Common myeloid progenitor, CD34-positive (primary cell): Measurements from ENCODE around the gene HMGCS2.

Source experiments
- CTCF ChIA-PET: fragments of 350-600 bp; sonication (Branson Sonifier 250); formaldehyde crosslinking; loops from one replicate; lab custom pipeline; 2021; ENCODE audit warnings: antibody characterized with exemption; lab: Charles Lee
- POLR2A ChIA-PET: fragments of 350-600 bp; sonication (Branson Sonifier 250); formaldehyde crosslinking; loops from one replicate; lab custom pipeline; 2021; ENCODE audit warnings: antibody characterized with exemption; lab: Charles Lee
- DNase-seq, 3 donors: peaks; one replicate each; pipeline versions ENCODE4 v3.0.0 to v3.0.0-alpha.2; 2013
- H3K27ac ChIP-seq, 2 experiments: 1 replicate in 1 of 2; 2 replicates in 1 of 2; pipeline ENCODE4 v1.7.0; 2013; ENCODE audit warnings: inconsistent platforms in 2 of 2, low read length in 2 of 2, mild to moderate bottlenecking in 2 of 2, low read depth in 1 of 2, moderate library complexity in 1 of 2; ENCODE audit not compliant: severe bottlenecking in 2 of 2, insufficient read depth in 1 of 2, poor library complexity in 1 of 2
- H3K27me3 ChIP-seq, 5 experiments: replicated peaks in 2 of 5; 1 replicate in 3 of 5; 2 replicates in 2 of 5; pipeline versions ENCODE4 v1.6.1 to v1.7.0; 2013; ENCODE audit warnings: low read length in 4 of 5, mild to moderate bottlenecking in 2 of 5, moderate library complexity in 2 of 5, inconsistent platforms in 1 of 5; ENCODE audit not compliant: insufficient read depth in 5 of 5, control insufficient read depth in 4 of 5
- H3K36me3 ChIP-seq, 4 experiments: 1 replicate in 2 of 4; 2 replicates in 2 of 4; pipeline versions ENCODE4 v1.6.1 to v1.7.0; 2013; ENCODE audit warnings: low read length in 3 of 4, control low read depth in 1 of 4, mild to moderate bottlenecking in 1 of 4; ENCODE audit not compliant: control insufficient read depth in 4 of 4, insufficient read depth in 4 of 4
- H3K4me1 ChIP-seq, 4 experiments: 1 replicate in 3 of 4; 2 replicates in 1 of 4; pipeline versions ENCODE4 v1.6.1 to v1.7.1; 2013; ENCODE audit warnings: low read length in 3 of 4, mild to moderate bottlenecking in 3 of 4, control low read depth in 1 of 4, inconsistent platforms in 1 of 4, moderate library complexity in 1 of 4; ENCODE audit not compliant: control insufficient read depth in 4 of 4, insufficient read depth in 4 of 4; ENCODE audit errors: control extremely low read depth in 1 of 4
- H3K4me3 ChIP-seq, 7 experiments: 1 replicate in 4 of 7; 2 replicates in 3 of 7; pipeline versions ENCODE4 v1.5.1 to v1.7.0; 2013; ENCODE audit warnings: mild to moderate bottlenecking in 7 of 7, low read length in 6 of 7, moderate library complexity in 6 of 7, inconsistent platforms in 2 of 7, low read depth in 2 of 7, control low read depth in 1 of 7; ENCODE audit not compliant: insufficient read depth in 4 of 7, control insufficient read depth in 1 of 7; ENCODE audit errors: extremely low read depth in 1 of 7
- H3K9me3 ChIP-seq, 5 experiments: 1 replicate in 4 of 5; 2 replicates in 1 of 5; pipeline versions ENCODE4 v1.6.1 to v1.7.1; 2013; ENCODE audit warnings: low read length in 4 of 5, mild to moderate bottlenecking in 2 of 5, inconsistent platforms in 1 of 5, low read depth in 1 of 5, moderate library complexity in 1 of 5; ENCODE audit not compliant: control insufficient read depth in 4 of 5, insufficient read depth in 2 of 5; ENCODE audit errors: control extremely low read depth in 1 of 5
- WGBS: methylation state at CpG from one replicate; pipeline ENCODE4 v1.1.5; 2013; ENCODE audit not compliant: insufficient coverage; 5-methylcytosine and 5-hydroxymethylcytosine counted together

Gene HMGCS2

GRCh38 chr1:119735217-119735616, 33.5 kb downstream of the HMGCS2 start:
- peaks cover 12 to 90% (median 60%) of the 10 kb centered on the region in 4 experiments for H3K36me3 ChIP-seq
- peaks cover 0 to 11% (median 5%) of the 10 kb centered on the region in 4 experiments for H3K4me1 ChIP-seq
- 96% methylated on average over 14 of the region's 14 CpGs for WGBS
- H3K27me3 ChIP-seq = no peaks in the 10 kb centered on the region
- no peaks in the 10 kb centered on the region for H3K9me3 ChIP-seq
- no peak for DNase-seq
- H3K4me3 ChIP-seq = no peak overlapping the region
- ChIA-PET POLR2A (no interaction called here), CTCF (interaction anchor here (1.2 to 1.5 kb wide), 3 partner anchors 9 to 60 kb away, joined by 3 read pairs; no protein-coding TSS in a partner anchor)
- no peak overlapping the region for H3K27ac ChIP-seq

GRCh38 chr1:119733754-119734153, 35.0 kb downstream of the HMGCS2 start:
- Histone ChIP-seq H3K4me3 (no peak overlapping the region), H3K27me3 (no peaks in the 10 kb centered on the region), H3K9me3 (no peaks in the 10 kb centered on the region), H3K4me1 (peaks cover 0 to 11% (median 5%) of the 10 kb centered on the region in 4 experiments), H3K36me3 (peaks cover 14 to 88% (median 59%) of the 10 kb centered on the region in 4 experiments), H3K27ac (no peak overlapping the region)
- POLR2A ChIA-PET = no interaction called here
- CTCF ChIA-PET = interaction anchor here (0.8 to 1.5 kb wide), 3 partner anchors 11 to 58 kb away, joined by 3 to 4 read pairs (median 3); no protein-coding TSS in a partner anchor
- WGBS = 90% methylated on average over 2 of the region's 3 CpGs
- DNase-seq = no peak

GRCh38 chr1:119732465-119733168, 36.1 kb downstream of the HMGCS2 start:
- Histone ChIP-seq H3K4me1 (peaks cover 0 to 9% (median 5%) of the 10 kb centered on the region in 4 experiments), H3K27ac (no peak overlapping the region), H3K36me3 (peaks cover 14 to 89% (median 60%) of the 10 kb centered on the region in 4 experiments), H3K4me3 (no peak overlapping the region), H3K9me3 (no peaks in the 10 kb centered on the region), H3K27me3 (no peaks in the 10 kb centered on the region)
- no peak for DNase-seq
- ChIA-PET CTCF (interaction anchor here (0.7 to 1.1 kb wide), 4 partner anchors 11 to 19 kb away, joined by 3 to 4 read pairs (median 4); no protein-coding TSS in a partner anchor), POLR2A (no interaction called here)
- 95% methylated on average over 9 of the region's 11 CpGs for WGBS

GRCh38 chr1:119731741-119732430, 36.8 kb downstream of the HMGCS2 start:
- Histone ChIP-seq H3K27ac (no peak overlapping the region), H3K4me3 (no peak overlapping the region), H3K36me3 (peaks cover 14 to 87% (median 62%) of the 10 kb centered on the region in 4 experiments), H3K27me3 (no peaks in the 10 kb centered on the region), H3K4me1 (peaks cover 0 to 2% (median 1%) of the 10 kb centered on the region in 4 experiments), H3K9me3 (no peaks in the 10 kb centered on the region)
- 99% methylated on average over 6 of the region's 6 CpGs for WGBS
- ChIA-PET CTCF (interaction anchor here (0.7 to 1.1 kb wide), 4 partner anchors 11 to 18 kb away, joined by 3 to 4 read pairs (median 4); no protein-coding TSS in a partner anchor), POLR2A (no interaction called here)
- DNase-seq = no peak

- Histone ChIP-seq H3K27me3 (no peaks in the 10 kb centered on the region), H3K36me3 (peaks cover 14 to 90% (median 61%) of the 10 kb centered on the region in 4 experiments), H3K27ac (no peak overlapping the region), H3K4me3 (no peak overlapping the region), H3K4me1 (no peaks in the 10 kb centered on the region), H3K9me3 (no peaks in the 10 kb centered on the region)
- WGBS = 97% methylated on average over 5 of the region's 5 CpGs
- DNase-seq = no peak
- ChIA-PET CTCF (interaction anchor here (1.0 kb wide), 1 partner anchor 19 kb away, joined by 3 read pairs; the partner anchor contains the start of gene PHGDH), POLR2A (no interaction called here)
Observed at GRCh38 chr1:119731060-119731459, 37.6 kb downstream of the HMGCS2 start.

- no peak for DNase-seq
- CTCF ChIA-PET = interaction anchor here (1.6 to 2.9 kb wide), 2 partner anchors 14 to 16 kb away, joined by 3 to 9 read pairs; no protein-coding TSS in a partner anchor
- Histone ChIP-seq H3K9me3 (no peaks in the 10 kb centered on the region), H3K4me3 (no peak overlapping the region), H3K4me1 (no peaks in the 10 kb centered on the region), H3K27me3 (no peaks in the 10 kb centered on the region), H3K27ac (no peak overlapping the region), H3K36me3 (peaks cover 8 to 90% (median 57%) of the 10 kb centered on the region in 4 experiments)
- POLR2A ChIA-PET = no interaction called here
Observed at GRCh38 chr1:119729044-119729443, 39.7 kb downstream of the HMGCS2 start.
